GM19455 (cell line): ENCODE results near the gene STYXL1.
"Not testable (repeated sequence)": the region's sequence is repeated elsewhere in the genome, so short reads cannot be mapped to it uniquely, and the experiment has no call there.

ENCODE experiments used
- ATAC-seq: cut with Tn5 transposase; IDR thresholded peaks from one replicate; pipeline ENCODE4 v1.9.1; 2021; ENCODE audit not compliant: unreplicated experiment

The STYXL1 gene

GRCh38 chr7:76066716-76067503 is 19.1 kb upstream of the STYXL1 start:
- no peak for ATAC-seq

- no peak for ATAC-seq
These were observed 17.3 kb upstream of the STYXL1 start for GRCh38 chr7:76065016-76065612.

DNA sequence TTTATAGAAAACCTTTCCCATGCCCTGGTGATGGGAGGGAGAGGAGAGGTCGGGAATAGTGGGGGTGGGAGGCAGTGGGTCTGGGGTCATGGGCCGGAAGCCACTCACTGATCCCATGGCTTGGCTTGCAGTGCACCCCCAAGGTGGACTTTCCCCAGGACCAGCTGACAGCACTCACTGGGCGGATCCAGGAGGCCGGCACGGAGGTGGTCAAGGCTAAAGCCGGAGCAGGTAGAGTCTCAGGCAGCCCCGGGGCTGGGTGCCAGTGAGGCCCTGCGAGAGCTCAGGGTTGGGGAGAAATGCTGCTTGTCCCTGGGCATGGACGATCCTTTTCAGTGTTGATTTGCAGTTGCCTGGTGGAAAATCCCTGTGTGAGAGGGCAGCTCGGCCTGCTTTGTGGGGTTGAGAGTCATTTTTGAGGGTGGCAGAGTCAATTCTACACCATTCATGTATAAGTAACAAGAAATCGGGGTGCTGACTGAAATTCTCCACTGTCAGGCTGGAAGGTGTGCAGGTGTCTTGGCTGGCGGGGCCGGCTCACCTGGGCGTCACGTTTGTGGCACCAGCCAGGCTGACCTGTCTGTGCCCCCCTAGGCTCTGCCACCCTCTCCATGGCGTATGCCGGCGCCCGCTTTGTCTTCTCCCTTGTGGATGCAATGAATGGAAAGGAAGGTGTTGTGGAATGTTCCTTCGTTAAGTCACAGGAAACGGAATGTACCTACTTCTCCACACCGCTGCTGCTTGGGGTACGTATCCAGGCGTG is 16.6 kb upstream of the STYXL1 start:
- ATAC-seq = no peak

DNA sequence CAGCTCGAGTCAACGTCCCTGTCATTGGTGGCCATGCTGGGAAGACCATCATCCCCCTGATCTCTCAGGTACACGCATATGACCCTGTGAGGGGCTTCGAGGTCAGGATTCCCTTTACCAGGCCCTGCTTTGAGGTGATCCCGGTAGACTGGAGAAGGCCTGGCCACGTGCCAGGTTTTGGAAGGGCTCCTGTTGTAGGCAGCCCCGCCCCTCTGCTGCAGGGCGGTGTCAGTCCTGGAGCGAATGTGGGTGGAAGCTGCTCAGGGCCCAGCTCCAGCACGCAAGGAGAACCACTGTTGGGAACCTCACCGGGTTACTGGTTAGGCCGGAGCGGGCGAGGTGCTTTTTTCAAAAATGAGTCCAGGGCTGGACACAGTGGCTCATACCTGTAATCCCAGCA is 15.7 kb upstream of the STYXL1 start:
- ATAC-seq = no peak

DNA sequence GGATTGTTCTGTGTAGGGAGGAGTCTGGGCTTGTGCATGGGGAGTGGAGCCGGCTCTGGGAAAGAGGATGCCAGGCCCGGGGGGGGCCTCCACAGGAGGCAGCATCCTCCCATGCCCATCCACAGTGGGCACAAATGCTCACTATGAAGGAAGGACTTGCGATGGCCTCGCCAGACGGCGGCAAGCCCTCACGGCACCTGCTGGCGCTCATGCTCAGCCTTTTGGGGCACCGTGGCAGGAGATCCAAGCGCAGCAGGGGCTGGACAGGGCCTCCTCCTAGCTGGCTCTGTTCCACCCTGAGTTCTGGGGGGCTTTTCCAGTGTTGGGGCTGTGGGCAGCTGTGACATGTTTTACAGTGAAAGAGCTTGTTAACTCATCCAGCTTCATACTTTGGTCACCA is 15.3 kb upstream of the STYXL1 start:
- ATAC-seq = no peak

GRCh38 chr7:76062254-76062653 is 14.5 kb upstream of the STYXL1 start:
- ATAC-seq = no peak

- ATAC-seq = no peak
These were observed 13.0 kb upstream of the STYXL1 start for GRCh38 chr7:76060842-76061241.

- not testable (repeated sequence) for ATAC-seq
These were observed 10.9 kb upstream of the STYXL1 start for GRCh38 chr7:76058745-76059144.

DNA sequence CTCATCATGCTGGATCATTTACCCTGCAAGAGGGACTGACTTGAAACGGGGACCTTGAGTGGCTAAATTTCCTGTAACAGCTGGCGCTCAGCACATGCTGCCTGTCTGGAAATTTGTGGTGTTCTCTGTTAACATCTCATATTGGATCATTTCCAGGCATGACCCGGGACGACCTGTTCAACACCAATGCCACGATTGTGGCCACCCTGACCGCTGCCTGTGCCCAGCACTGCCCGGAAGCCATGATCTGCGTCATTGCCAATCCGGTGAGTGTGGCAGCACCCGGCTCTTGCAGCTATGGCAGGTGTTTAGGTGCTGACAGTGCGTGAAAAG is 10.0 kb upstream of the STYXL1 start:
- no peak for ATAC-seq

DNA sequence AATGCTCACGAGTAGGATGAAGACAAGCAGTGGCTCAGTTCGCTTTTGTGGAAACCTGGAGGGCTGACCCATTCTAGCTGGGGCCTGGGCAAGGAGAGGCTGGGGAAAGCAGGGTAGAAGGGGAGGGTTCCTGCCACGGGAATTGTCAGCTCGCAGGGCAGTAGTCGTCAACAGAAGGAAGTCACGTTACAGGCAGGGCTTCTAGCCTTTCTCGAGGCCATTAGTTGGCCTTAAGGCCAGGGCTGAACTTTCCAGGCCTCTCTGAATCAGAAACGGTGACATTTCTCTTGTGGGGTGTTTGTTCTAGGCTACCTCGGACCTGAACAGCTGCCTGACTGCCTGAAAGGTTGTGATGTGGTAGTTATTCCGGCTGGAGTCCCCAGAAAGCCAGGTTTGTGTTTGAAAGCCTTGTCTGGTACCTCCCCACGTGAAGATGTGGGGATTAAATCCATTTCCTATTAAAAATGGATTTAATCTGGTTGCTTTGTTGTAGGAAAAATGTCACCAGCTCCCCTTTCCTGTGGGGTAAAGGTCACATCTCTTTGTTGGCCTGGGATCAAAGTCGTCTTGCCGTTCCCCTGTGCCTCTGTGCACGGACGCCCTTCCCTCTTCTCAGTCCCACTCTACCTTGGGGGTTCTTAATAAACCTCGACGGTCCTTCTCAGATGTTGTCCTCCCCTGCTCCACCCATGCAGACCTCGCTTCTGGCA is 9.5 kb upstream of the STYXL1 start:
- no peak for ATAC-seq

GRCh38 chr7:76056241-76056640 is 8.4 kb upstream of the STYXL1 start:
- ATAC-seq = no peak

GRCh38 chr7:76054123-76055120 is 6.6 kb upstream of the STYXL1 start:
- ATAC-seq = no peak

DNA sequence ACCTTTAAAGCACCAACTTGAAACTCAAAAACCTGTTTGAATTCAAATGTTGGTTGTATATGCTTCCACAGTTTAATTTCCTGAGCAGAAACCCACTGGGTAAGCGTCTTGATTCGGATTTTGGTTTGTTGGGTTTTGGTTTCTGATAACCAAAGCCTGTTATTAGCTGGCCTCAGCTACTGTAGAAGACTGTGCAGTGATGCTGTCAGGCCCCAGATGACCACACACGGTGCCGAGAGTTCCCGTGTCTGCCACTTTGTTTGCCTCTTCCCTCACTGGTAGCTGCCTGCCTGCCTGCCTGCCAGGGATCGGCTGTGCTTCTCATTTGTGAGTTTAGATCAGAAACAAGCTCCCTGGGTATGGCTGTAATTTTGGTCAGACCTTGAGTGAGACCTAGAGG is 5.7 kb upstream of the STYXL1 start:
- ATAC-seq = no peak

DNA sequence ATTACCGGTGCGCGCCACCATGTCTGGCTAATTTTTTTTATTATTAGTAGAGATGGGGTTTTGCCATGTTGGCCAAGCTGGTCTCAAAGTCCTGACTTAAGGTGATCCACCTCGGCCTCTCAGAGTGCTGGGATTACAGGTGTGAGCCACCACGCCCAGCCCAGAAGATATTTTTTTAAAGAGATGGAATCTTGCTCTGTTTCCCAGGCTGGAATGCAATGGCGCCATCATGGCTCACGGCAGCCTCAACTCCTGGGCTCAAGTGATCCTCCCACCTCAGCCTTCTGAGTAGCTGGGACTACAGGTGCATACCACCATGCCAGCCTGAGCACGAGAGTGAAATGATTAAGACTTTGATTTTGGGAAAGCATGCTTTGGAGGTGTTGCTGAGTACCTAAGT is 4.9 kb upstream of the STYXL1 start:
- not testable (repeated sequence) for ATAC-seq

DNA sequence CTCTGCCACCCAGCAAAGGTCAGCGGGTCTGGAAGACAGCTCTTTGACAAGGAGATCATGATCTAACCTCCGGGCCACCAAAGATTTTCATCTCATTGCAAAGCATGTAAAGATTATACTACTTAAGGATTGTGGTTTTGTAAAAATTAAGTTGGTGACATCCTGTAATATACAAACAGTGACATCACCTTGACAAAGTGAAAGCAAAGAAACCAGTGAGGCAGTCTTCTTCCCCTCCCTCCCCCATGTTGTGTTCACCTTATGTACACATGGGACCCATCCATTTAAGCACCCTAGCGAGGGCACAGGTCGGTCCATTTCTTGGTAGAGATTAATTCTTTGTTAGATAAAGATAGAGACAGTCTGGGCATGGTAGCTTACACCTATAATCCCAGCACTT is 4.0 kb upstream of the STYXL1 start:
- no peak for ATAC-seq

- ATAC-seq = no peak
These were observed 2.7 kb upstream of the STYXL1 start for GRCh38 chr7:76050545-76050944.

GRCh38 chr7:76049295-76049694 is 1.5 kb upstream of the STYXL1 start:
- ATAC-seq = no peak

DNA sequence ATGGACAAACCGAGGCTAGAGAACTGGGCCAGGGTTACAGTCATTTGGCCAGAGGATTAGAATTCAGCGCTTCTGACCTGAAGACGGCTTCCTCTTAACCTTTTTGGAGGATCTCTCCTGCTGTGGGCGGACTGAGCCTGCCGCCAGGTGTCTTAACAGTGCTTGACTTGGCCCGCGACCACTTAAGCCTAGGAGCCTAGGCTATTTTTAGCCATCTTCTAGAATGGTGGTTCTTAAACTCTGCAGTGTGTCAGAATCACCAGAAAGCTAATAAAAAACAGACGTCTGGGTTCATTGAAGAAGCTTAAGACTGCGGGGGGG is 828 bp upstream of the STYXL1 start:
- no peak for ATAC-seq

DNA sequence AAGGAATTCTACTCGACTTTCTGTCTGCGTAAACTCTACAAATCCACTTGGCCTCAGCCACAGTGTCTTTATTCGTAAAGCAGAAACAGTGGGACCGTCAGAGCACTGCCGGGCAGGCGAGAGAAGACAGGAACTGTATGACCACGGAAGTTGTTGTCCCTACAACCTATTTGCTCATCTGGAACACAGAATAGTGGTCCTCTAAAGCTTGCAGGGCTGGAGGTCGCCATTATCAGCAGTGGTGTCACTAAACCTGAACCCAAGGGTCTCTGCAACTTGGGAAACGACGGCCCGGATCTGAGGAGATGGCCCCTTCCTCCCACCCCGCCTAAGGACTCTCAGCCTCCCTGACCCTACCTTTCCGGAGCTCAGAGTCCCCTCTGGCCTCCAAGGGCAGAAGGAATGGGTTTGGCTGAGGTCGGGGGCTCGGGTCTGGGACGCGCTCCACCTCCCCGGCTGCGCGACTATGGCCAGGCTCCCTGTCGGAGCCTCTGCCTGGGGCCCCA is 442 bp downstream of the STYXL1 start:
- ATAC-seq = no peak

- ATAC-seq = no peak
These were observed 3.4 kb downstream of the STYXL1 start for GRCh38 chr7:76044375-76044865.
